ENCODE results near the gene PHF23.
A peak's percentile ranks its signal among the peaks of the same experiment; 100 is the strongest.

The PHF23 gene

GRCh38 chr17:7242717-7243452, 3.6 kb upstream of the PHF23 start:
- TF ChIP-seq TAF1 (IDR thresholded peaks at IDR 0.05; ENCODE audit: borderline replicate concordance, insufficient read depth, low read length): peak; percentile 77; the same call in 1 of the 2 replicates
- TF ChIP-seq SIN3A (IDR thresholded peaks at IDR 0.05; ENCODE audit: borderline replicate concordance, insufficient read depth, low read length): peak; percentile 99; the same call in 1 of the 2 replicates
- TF ChIP-seq POLR2AphosphoS5 (IDR thresholded peaks at IDR 0.05; ENCODE audit: low read depth, low read length): peak; percentile 95
- peak; percentile 45 for TF ChIP-seq FOXP2 (optimal IDR thresholded peaks at IDR 0.05; ENCODE audit: borderline replicate concordance, extremely low read depth, extremely low read length, insufficient read depth)
- no peak for TF ChIP-seq REST (IDR thresholded peaks at IDR 0.05; ENCODE audit: insufficient read depth in 1 of 2, low read depth in 2 of 2, low read length in 2 of 2)

- TF ChIP-seq TAF1 (IDR thresholded peaks at IDR 0.05; ENCODE audit: borderline replicate concordance, insufficient read depth, low read length) (peak; percentile 38; the same call in 1 of the 2 replicates), FOXP2 (optimal IDR thresholded peaks at IDR 0.05; ENCODE audit: borderline replicate concordance, extremely low read depth, extremely low read length, insufficient read depth) (no peak), REST (IDR thresholded peaks at IDR 0.05; ENCODE audit: insufficient read depth in 1 of 2, low read depth in 2 of 2, low read length in 2 of 2) (peak; percentile 7 to 63; a peak in 2 of 4 replicates), POLR2AphosphoS5 (IDR thresholded peaks at IDR 0.05; ENCODE audit: low read depth, low read length) (no peak), SIN3A (IDR thresholded peaks at IDR 0.05; ENCODE audit: borderline replicate concordance, insufficient read depth, low read length) (peak; percentile 78; the same call in 1 of the 2 replicates)
Measured at GRCh38 chr17:7241783-7242716, 2.8 kb upstream of the PHF23 start, which contains the start of gene GABARAP. GABARAP (minus strand) TSS chr17:7242449; CDS start chr17:7242330, 119 bp downstream.

- TF ChIP-seq SIN3A (IDR thresholded peaks at IDR 0.05; ENCODE audit: borderline replicate concordance, insufficient read depth, low read length): no peak
- no peak for TF ChIP-seq REST (IDR thresholded peaks at IDR 0.05; ENCODE audit: insufficient read depth in 1 of 2, low read depth in 2 of 2, low read length in 2 of 2)
- TF ChIP-seq FOXP2 (optimal IDR thresholded peaks at IDR 0.05; ENCODE audit: borderline replicate concordance, extremely low read depth, extremely low read length, insufficient read depth): no peak
- TF ChIP-seq POLR2AphosphoS5 (IDR thresholded peaks at IDR 0.05; ENCODE audit: low read depth, low read length): no peak
- no peak for TF ChIP-seq TAF1 (IDR thresholded peaks at IDR 0.05; ENCODE audit: borderline replicate concordance, insufficient read depth, low read length)
Measured at GRCh38 chr17:7241090-7241733, 2.0 kb upstream of the PHF23 start.

GRCh38 chr17:7240375-7240774, 1.1 kb upstream of the PHF23 start:
- no peak for TF ChIP-seq SIN3A (IDR thresholded peaks at IDR 0.05; ENCODE audit: borderline replicate concordance, insufficient read depth, low read length)
- TF ChIP-seq TAF1 (IDR thresholded peaks at IDR 0.05; ENCODE audit: borderline replicate concordance, insufficient read depth, low read length): no peak
- TF ChIP-seq REST (IDR thresholded peaks at IDR 0.05; ENCODE audit: insufficient read depth in 1 of 2, low read depth in 2 of 2, low read length in 2 of 2): no peak
- TF ChIP-seq POLR2AphosphoS5 (IDR thresholded peaks at IDR 0.05; ENCODE audit: low read depth, low read length): no peak

All from PFSK-1 (cell line).